Activated naive CD8-positive, alpha-beta T cell treated with anti-CD3 and anti-CD28 coated beads, Interleukin-2, amount 50 U/mL, for 24 hours (primary cell): Measurements from ENCODE around the gene MBP.
A peak's percentile ranks its signal among the peaks of the same experiment; 100 is the strongest.

Source experiments
- ATAC-seq: fragments of 150-1000 bp; cut with Tn5 transposase; one replicate; pipeline ENCODE4 v1.10.0; 2021
- DNase-seq: peaks from one replicate; pipeline ENCODE4 v3.0.0; 2021
- H3K27ac Mint-ChIP-seq: one replicate; pipeline ENCODE4 v1.8.0; 2021; ENCODE audit warnings: mild to moderate bottlenecking, mixed read lengths
- H3K27me3 Mint-ChIP-seq: one replicate; pipeline ENCODE4 v1.8.0; 2021; ENCODE audit warnings: mixed read lengths
- H3K36me3 Mint-ChIP-seq: one replicate; pipeline ENCODE4 v1.8.0; 2021; ENCODE audit warnings: low read depth, mixed read lengths
- H3K4me1 Mint-ChIP-seq: one replicate; pipeline ENCODE4 v1.8.0; 2021; ENCODE audit warnings: mixed read lengths
- H3K4me3 Mint-ChIP-seq: one replicate; pipeline ENCODE4 v1.8.0; 2021; ENCODE audit warnings: mild to moderate bottlenecking, moderate library complexity, mixed read lengths
- H3K9me3 Mint-ChIP-seq: one replicate; pipeline ENCODE4 v1.8.0; 2021; ENCODE audit warnings: mixed read lengths

Gene MBP

DNA sequence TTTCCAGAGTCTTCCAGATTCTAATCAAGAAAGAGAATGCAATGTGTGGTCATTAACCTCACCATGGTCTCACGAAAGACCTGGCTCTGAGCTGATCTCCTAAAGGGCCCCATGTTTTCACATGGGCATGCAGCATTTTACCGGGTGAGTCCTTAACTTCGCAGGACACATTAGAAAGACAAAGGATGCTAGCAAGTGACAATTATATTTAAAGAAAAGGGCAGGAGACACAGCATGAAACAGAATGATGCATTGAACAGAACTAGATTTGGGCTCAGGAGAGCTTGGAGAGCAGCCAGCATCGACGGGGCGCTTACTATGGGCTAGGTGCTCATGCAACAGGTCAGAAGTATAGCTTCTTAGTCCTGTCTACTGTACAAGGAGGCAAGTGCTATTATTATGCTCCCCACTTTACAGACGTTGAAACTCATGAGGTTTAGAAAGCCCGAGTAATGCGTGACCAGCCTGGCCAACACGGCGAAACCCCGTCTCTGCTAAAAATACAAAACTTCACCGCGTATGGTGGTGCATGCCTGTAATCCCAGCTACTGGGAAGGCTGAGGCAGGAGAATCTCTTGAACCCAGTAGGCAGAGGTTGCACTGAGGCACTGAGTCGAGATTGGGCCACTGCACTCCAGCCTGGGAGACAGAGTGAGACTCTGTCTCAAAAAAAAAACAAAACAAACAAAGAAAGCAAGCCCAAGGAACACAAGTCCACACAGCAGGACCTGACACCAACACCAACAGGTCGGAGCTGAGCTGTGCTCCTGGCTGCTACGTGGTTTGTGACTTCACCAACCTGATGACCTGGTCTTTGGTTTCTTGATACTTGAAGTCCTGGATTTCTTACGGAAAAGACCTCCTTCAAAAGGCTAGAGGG is 16.1 kb downstream of the MBP start:
- DNase-seq (no peak), ATAC-seq (no peak)
- Mint-ChIP-seq H3K9me3 (peaks cover 3% of the 10 kb centered on the region), H3K4me1 (peaks cover 76% of the 10 kb centered on the region), H3K27ac (peak overlapping the region; percentile 62), H3K36me3 (peaks cover 41% of the 10 kb centered on the region), H3K27me3 (no peaks in the 10 kb centered on the region), H3K4me3 (no peak overlapping the region)

DNA sequence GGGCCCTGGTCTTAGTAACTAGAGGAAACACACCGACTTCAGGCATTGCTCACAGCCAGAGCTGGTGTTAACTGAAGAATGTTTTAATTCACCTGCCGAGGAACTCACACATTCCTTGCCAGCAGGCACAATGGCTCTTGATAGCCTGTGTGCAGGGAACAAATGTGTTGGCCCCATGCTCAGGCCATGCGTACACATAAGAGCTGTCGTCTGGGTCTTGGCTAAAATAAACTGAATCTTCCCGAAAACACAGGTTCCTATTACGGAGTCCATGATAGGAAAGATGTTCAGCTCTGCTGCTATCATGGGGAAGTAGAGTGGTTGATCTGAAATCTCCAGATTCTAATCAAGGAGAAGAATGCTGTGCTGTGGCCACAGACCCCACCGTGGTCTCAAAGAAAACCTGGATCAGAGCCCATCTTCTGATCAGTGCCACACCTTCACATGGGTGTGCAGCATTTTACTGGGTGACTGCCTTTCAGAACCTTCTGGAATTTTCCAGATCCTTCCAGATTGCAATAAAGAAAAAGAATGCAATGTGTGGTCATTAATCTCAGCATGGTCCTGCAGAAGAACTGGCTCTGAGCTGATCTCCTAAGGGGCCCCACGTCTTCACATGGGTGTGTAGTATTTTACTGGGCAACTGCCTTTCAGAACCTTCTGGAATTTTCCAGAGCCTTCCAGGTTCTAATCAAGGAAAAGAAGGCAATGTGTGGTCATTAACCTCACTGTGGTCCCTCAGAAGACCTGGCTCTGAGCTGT is 17.2 kb downstream of the MBP start:
- Mint-ChIP-seq H3K27ac (peak overlapping the region; percentile 59), H3K27me3 (no peaks in the 10 kb centered on the region), H3K36me3 (peaks cover 37% of the 10 kb centered on the region), H3K4me3 (no peak overlapping the region), H3K9me3 (peaks cover 3% of the 10 kb centered on the region), H3K4me1 (peaks cover 74% of the 10 kb centered on the region)
- ATAC-seq (no peak), DNase-seq (no peak)

DNA sequence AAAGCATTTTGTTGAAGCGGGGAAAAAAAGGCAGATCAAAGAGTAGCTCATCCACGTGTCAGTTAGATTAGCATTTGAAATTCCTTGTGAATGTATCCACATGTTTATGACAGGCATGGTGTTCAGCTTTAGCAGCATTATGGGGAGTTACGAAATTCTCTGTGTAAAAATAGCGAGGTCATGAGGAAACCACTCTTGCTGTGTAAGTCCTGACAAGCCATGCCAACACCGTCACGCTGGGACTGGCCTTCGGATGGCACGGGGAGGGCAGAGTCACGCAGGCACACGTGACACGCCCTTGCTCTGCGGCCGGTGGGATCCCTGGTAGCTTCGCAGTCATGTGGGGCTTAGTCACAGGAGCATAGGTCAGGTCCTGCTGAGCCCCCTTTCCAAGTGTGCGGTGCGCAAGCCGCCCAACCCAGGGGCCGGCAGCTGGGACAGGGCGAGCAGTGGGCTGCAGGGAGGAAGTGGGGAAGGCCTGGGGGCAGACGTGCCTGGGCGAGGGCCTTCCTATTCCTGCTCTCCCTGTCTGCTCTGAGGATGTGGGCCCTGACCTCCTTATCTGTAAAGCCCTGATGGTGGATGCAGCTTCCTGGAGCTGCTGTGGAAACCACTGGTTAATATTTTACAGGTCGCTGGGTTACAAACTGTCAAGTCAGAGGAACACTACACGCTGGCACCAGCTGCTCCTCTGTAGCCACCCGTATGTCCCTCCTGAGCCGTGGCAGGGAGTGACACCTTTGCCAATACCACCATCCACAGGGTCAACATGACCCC is 18.0 kb downstream of the MBP start:
- peak; percentile 80 for ATAC-seq
- peak overlapping the region; percentile 59 for H3K27ac Mint-ChIP-seq
- H3K4me1 Mint-ChIP-seq, result peaks cover 76% of the 10 kb centered on the region

DNA sequence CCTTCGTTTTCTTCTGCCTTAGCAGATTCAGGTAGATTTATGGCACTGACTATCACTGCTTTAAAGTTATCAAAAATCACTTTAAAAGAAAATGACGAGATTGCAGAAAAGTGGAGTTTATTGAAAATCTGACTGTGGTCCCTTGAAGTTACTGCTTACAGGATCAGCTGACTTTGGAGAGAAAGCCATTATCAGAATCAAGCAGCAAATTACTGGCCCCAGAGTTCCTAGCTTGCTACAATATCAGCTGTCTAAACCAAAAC is 18.5 kb downstream of the MBP start:
- DNase-seq, result no peak
- H3K9me3 Mint-ChIP-seq, result peaks cover 3% of the 10 kb centered on the region
- no peak for ATAC-seq
- peak overlapping the region; percentile 41 for H3K27ac Mint-ChIP-seq
- peaks cover 77% of the 10 kb centered on the region for H3K4me1 Mint-ChIP-seq
- H3K4me3 Mint-ChIP-seq, result no peak overlapping the region
- peaks cover 38% of the 10 kb centered on the region for H3K36me3 Mint-ChIP-seq
- no peaks in the 10 kb centered on the region for H3K27me3 Mint-ChIP-seq

More for the DNA sequence above, 18.0 kb downstream of the MBP start:
- peak; percentile 48 for DNase-seq
- H3K4me3 Mint-ChIP-seq, result no peak overlapping the region
- H3K27me3 Mint-ChIP-seq, result no peaks in the 10 kb centered on the region
- peaks cover 3% of the 10 kb centered on the region for H3K9me3 Mint-ChIP-seq
- peaks cover 37% of the 10 kb centered on the region for H3K36me3 Mint-ChIP-seq

DNA sequence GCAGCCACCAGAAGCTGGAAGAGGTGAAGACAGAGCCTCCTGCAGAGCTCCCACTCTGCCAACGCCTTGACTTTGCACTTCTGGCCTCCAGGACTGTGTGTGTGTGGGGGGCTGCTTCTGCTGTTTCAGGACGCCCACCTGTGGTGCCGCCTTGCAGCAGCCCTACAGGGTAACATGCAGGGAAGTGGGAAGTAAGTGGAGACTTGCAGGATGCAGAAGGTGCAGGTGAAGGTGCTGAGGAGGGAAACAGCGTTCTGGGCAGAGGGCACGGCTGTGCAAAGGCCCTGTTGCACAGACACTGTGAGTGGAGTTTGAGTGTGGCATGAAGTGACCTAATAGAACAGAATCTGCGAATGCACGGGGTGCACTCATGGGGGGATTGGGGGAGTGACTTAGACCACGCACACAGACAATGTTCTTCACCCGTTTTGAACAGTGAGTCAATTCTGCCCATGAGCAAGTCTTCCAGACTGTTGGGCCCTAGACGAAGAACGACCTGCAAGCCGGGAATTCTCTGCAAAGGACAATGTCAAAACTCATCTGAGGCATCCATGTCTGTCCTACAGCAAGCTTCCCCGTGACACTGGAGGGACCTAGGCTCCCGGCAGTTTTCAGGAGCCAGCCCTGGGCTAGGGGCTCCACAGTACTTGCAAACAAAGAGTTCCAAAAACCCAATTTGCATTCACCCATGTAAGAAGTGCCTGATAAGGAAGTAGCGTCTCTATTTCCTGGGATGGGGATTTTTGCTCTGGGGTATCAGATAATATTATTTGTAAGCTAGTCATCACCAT is 19.0 kb downstream of the MBP start:
- H3K27me3 Mint-ChIP-seq, result no peaks in the 10 kb centered on the region
- DNase-seq (no peak), ATAC-seq (no peak)
- H3K36me3 Mint-ChIP-seq, result peaks cover 39% of the 10 kb centered on the region
- H3K27ac Mint-ChIP-seq, result peak overlapping the region; percentile 24
- peaks cover 3% of the 10 kb centered on the region for H3K9me3 Mint-ChIP-seq
- H3K4me1 Mint-ChIP-seq, result peaks cover 77% of the 10 kb centered on the region
- H3K4me3 Mint-ChIP-seq, result no peak overlapping the region

DNA sequence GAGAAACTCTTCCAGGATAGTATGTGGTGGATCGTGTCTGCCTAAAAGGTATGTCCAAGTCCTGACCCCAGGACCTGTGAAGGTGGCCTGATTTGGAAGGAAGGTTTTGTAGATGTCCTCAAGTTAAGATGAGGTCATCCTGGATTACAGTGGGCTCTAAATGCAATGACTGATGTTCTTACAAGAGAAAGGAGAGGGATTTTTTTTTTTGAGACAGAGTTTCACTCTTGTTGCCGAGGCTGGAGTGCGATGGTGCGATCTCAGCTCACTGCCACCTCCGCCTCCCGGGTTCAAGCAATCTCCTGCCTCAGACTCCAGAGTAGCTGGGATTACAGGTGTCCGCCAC is 19.9 kb downstream of the MBP start:
- Mint-ChIP-seq H3K4me3 (no peak overlapping the region), H3K27me3 (no peaks in the 10 kb centered on the region), H3K36me3 (peaks cover 37% of the 10 kb centered on the region), H3K9me3 (peaks cover 3% of the 10 kb centered on the region), H3K4me1 (peaks cover 85% of the 10 kb centered on the region), H3K27ac (peak overlapping the region; percentile 26)
- ATAC-seq (no peak), DNase-seq (no peak)

DNA sequence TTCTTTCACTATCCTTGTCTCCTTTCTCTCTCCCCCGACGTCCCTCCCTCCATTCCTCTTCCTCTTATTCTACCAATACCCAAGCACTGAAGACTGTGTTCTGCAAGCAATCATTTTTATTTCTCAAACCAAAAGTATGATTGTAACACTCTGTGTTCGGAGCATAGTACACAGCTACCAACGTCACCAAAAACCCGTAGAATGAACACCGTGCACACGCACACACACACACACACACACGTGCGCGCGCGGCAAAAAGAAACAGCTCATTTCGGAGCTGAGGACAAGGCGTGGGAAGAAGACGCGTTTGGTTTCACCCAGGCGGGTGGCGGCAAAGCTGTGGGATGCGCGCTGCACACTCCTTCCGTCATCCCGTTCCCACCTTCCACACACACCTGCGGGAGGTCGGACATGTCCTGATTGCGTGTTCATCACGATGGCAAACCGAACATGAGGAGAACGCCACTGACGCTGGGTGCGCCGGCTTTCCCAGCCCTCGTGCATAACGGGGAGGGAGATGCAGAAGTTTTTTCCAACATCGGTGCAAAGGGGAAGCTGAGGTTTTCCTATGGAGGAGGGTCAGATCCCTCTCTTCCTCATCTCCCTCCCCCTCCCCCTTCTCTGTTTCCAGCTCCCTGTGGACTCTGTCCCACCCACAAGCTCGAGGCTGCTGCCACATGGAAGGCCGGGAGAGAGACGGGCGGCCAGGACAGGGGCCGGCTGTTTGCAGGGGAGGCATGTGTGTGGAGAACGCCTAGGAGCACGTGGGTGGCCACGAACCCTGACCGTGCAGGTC is 20.4 kb downstream of the MBP start:
- ATAC-seq (no peak), DNase-seq (no peak)
- no peaks in the 10 kb centered on the region for H3K27me3 Mint-ChIP-seq
- H3K4me1 Mint-ChIP-seq, result peaks cover 86% of the 10 kb centered on the region
- H3K36me3 Mint-ChIP-seq, result peaks cover 38% of the 10 kb centered on the region
- peak overlapping the region; percentile 26 for H3K27ac Mint-ChIP-seq
- peaks cover 6% of the 10 kb centered on the region for H3K9me3 Mint-ChIP-seq
- peak overlapping the region; percentile 7 for H3K4me3 Mint-ChIP-seq

DNA sequence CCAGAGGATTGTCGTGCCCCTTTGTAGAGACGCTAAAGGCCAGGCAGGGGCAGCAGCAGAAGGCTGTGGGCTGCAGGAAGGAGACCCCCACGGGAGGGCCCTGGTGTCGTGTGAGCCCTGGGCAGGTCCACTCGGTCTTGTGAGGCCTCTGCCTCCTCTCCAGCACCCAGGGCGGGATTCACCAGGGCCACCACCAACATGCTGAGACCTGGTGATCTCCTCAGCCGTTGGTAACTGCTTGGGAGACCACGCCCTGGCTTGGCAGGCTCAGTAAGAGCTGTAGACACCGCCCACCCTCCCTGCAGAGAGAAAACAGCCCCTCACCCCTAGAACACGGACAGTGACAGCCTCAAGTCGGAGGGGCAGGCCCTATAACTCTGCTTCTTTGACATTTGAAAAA is 21.1 kb downstream of the MBP start:
- no peaks in the 10 kb centered on the region for H3K27me3 Mint-ChIP-seq
- peaks cover 36% of the 10 kb centered on the region for H3K36me3 Mint-ChIP-seq
- peaks cover 88% of the 10 kb centered on the region for H3K4me1 Mint-ChIP-seq
- peaks cover 13% of the 10 kb centered on the region for H3K9me3 Mint-ChIP-seq
- ATAC-seq (no peak), DNase-seq (no peak)
- H3K4me3 Mint-ChIP-seq, result peak overlapping the region; percentile 7
- H3K27ac Mint-ChIP-seq, result no peak overlapping the region

DNA sequence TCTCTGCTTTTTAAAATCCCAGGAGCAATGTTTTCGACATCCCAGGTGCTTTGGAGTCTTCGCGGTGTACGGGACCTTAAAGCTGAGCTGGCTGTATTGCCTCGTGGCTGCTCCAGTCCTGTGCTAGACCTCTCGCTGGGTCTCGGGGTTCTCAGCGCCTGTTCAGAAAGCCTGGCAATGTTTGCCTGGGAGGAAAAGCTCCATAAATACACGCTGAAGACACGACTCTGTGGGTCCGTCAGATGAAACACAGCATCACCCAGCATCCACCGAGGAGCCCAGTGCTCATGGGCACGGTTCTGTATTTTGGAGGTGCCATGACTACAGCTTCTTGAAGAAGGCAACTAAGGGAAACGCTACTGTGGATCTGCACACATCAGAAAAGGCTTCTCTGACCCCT is 21.6 kb downstream of the MBP start:
- Mint-ChIP-seq H3K36me3 (peaks cover 37% of the 10 kb centered on the region), H3K27ac (no peak overlapping the region), H3K9me3 (peaks cover 12% of the 10 kb centered on the region), H3K4me3 (no peak overlapping the region), H3K4me1 (peaks cover 89% of the 10 kb centered on the region), H3K27me3 (no peaks in the 10 kb centered on the region)
- no peak for DNase-seq
- no peak for ATAC-seq

DNA sequence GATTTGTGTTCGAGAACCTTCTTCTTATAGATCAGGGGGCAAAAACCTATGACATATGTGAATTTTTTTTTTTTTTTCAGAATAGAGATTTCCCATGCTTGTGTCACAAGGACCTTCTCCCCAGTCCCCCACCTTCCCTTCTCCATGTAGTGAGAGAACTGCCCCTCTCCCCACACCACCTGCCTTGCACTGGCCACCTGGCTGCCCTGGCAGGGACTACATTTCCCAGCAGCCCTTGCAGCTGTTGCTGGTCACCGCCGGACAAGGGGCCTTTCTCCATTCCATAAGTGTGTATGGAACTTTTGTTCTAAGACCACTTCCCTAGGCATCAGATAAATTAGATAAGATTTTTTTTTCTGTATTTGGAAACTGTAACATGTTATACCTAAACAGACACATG is 22.2 kb downstream of the MBP start:
- no peak overlapping the region for H3K4me3 Mint-ChIP-seq
- ATAC-seq (no peak), DNase-seq (no peak)
- H3K27ac Mint-ChIP-seq, result no peak overlapping the region
- H3K27me3 Mint-ChIP-seq, result no peaks in the 10 kb centered on the region
- peaks cover 39% of the 10 kb centered on the region for H3K36me3 Mint-ChIP-seq
- H3K4me1 Mint-ChIP-seq, result peaks cover 92% of the 10 kb centered on the region
- peaks cover 16% of the 10 kb centered on the region for H3K9me3 Mint-ChIP-seq

DNA sequence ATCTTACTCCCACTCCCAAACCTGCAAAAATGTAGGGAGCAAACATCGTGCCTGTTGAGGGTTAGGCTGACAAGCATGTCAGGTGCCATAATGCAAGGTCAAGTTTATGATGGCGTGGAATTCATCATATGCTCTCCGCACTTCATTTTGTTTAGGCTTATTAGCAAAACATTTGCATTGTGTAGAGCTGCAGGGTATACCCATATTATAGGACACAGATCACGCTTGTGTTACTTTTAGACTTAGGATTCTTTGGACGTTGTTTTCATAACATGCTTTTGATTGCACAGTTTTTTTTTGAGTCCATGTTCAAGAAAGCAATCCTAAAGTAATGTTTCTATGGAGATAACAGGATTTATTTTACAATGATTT is 22.9 kb downstream of the MBP start:
- Mint-ChIP-seq H3K4me3 (no peak overlapping the region), H3K27me3 (no peaks in the 10 kb centered on the region), H3K36me3 (peaks cover 40% of the 10 kb centered on the region), H3K9me3 (peaks cover 16% of the 10 kb centered on the region), H3K27ac (no peak overlapping the region), H3K4me1 (peaks cover 91% of the 10 kb centered on the region)
- no peak for ATAC-seq
- DNase-seq, result no peak

DNA sequence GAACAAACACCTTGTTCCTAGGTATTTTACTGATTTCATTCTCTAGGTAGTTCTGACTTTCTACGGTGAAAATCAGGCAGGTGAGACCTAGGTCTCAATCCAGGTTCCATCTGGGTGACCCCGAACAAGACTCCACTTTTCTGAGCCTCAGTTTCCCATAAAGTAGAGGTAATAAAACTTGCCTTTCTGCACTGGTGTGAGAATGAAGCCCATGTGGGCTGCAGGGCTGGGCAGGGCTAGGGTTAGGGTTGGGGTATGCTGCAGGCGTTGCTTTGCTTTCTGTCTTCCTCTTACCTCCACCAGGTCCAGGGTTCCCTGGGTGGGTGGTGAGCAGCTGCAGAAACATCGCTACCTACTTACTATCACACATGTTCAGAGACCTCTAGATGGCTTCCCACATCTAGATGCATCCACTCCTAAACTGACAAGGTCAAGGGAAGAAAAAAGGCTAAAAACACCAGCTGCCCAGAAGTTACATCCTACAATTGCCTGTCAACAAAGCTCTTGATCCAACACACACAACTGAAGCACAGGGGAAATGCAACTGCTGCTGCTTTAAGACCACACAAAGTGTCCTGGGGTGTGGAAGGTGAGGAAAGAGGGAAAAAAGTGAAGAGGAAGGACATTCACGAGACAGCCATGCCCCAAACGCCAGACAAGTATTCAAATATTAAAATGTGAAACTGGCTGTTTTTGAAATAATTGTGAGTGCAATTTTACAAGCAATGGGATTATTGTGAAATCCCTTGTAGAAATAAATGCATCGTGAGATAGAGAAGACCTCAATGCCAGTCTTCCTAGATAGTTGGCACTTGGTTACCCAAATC is 23.5 kb downstream of the MBP start:
- H3K36me3 Mint-ChIP-seq, result peaks cover 40% of the 10 kb centered on the region
- H3K4me3 Mint-ChIP-seq, result no peak overlapping the region

More for the DNA sequence above, 23.5 kb downstream of the MBP start:
- DNase-seq (no peak), ATAC-seq (no peak)
- Mint-ChIP-seq H3K27me3 (no peaks in the 10 kb centered on the region), H3K27ac (peak overlapping the region; percentile 8), H3K9me3 (peaks cover 16% of the 10 kb centered on the region), H3K4me1 (peaks cover 90% of the 10 kb centered on the region)
